Caco-2 (cell line): ENCODE data around the gene RRAS. TPM values are rescaled to one million over a fixed set of nuclear protein-coding genes. Genes with fewer than 3 reads are reported as not detected.
A peak's percentile ranks its signal among the peaks of the same experiment; 100 is the strongest.

Experiments used
- BruUV-seq: library from RNA; stranded (reverse); fragments of 400-500 nt; replicated peaks from 2 replicates; lab custom pipeline; 2021; lab: Mats Ljungman, UMichigan
- CTCF ChIA-PET: fragments of 300-600 bp; sonication (Branson Sonifier 250); formaldehyde crosslinking; loops from one replicate; lab custom pipeline; 2022; ENCODE audit warnings: antibody characterized with exemption; lab: Charles Lee
- POLR2A ChIA-PET: fragments of 300-600 bp; sonication (Branson Sonifier 250); formaldehyde crosslinking; loops from one replicate; lab custom pipeline; 2022; ENCODE audit warnings: antibody characterized with exemption; lab: Charles Lee
- DNase-seq, 2 experiments: peaks; one replicate each; pipeline versions ENCODE4 v3.0.0 to v3.0.0-alpha.2; 2020 to 2022
- H3K27me3 ChIP-seq: replicated peaks from 2 replicates; pipeline ENCODE4 v1.6.0; 2011; ENCODE audit warnings: low read length; ENCODE audit not compliant: control insufficient read depth, insufficient read depth
- H3K36me3 ChIP-seq: 2 replicates; pipeline ENCODE4 v1.5.1; 2011; ENCODE audit warnings: low read length; ENCODE audit not compliant: control insufficient read depth, insufficient read depth
- H3K4me1 ChIP-seq: fragments of 250-450 bp; sonication (Bioruptor Pico); 2 replicates; pipeline ENCODE4 v1.5.1; 2020; ENCODE audit warnings: mild to moderate bottlenecking
- H3K4me3 ChIP-seq: 2 replicates; pipeline ENCODE4 v1.5.1; 2011; ENCODE audit warnings: low read depth, mild to moderate bottlenecking, control low read depth, low read length
- H3K9me3 ChIP-seq: fragments of 250-450 bp; sonication (Bioruptor Pico); 2 replicates; pipeline ENCODE4 v1.5.1; 2020; ENCODE audit warnings: mild to moderate bottlenecking, moderate library complexity
- H3K27ac Mint-ChIP-seq: one replicate; pipeline ENCODE4 v1.8.0; 2022; ENCODE audit warnings: mixed read lengths; ENCODE audit not compliant: unreplicated experiment
- H3K27me3 Mint-ChIP-seq: one replicate; pipeline ENCODE4 v1.8.0; 2022; ENCODE audit warnings: mixed read lengths; ENCODE audit not compliant: insufficient read depth, unreplicated experiment
- H3K36me3 Mint-ChIP-seq: one replicate; pipeline ENCODE4 v1.8.0; 2022; ENCODE audit warnings: mild to moderate bottlenecking, mixed read lengths; ENCODE audit not compliant: insufficient read depth, unreplicated experiment
- H3K4me1 Mint-ChIP-seq: one replicate; pipeline ENCODE4 v1.8.0; 2022; ENCODE audit warnings: low read depth, mixed read lengths; ENCODE audit not compliant: unreplicated experiment
- H3K4me3 Mint-ChIP-seq: one replicate; pipeline ENCODE4 v1.8.0; 2022; ENCODE audit warnings: mild to moderate bottlenecking, moderate library complexity, mixed read lengths; ENCODE audit not compliant: unreplicated experiment
- H3K9me3 Mint-ChIP-seq: one replicate; pipeline ENCODE4 v1.8.0; 2022; ENCODE audit warnings: mixed read lengths; ENCODE audit not compliant: unreplicated experiment
- CTCF ChIP-seq, 2 experiments: fragments of 200-600 bp in 1 of 2; IDR thresholded peaks; 1 replicate in 1 of 2; 2 replicates in 1 of 2; pipeline versions ENCODE4 v1.5.1 to v1.8.0; 2011 to 2022; ENCODE audit warnings: antibody characterized with exemption in 1 of 2, control low read depth in 1 of 2, inconsistent platforms in 1 of 2, low read depth in 1 of 2, low read length in 1 of 2, mild to moderate bottlenecking in 1 of 2, moderate library complexity in 1 of 2; ENCODE audit not compliant: insufficient read depth in 1 of 2, severe bottlenecking in 1 of 2, unreplicated experiment in 1 of 2
- intact Hi-C: fragments of 100-400 bp; cut with micrococcal nuclease; formaldehyde crosslinking; loops from one replicate; pipeline ENCODE4 v1.10.0; 2022; ENCODE audit not compliant: unreplicated experiment
- total RNA-seq: library from RNA; stranded (reverse); gene quantifications from 2 replicates; pipeline ENCODE4 v1.2.3, GENCODE V29; 2022

The RRAS gene
- total RNA-seq, 1 experiment from 2014 or later: 10.6 TPM

GRCh38 chr19:49681830-49682229 is 41.9 kb upstream of the RRAS start:
- H3K9me3 ChIP-seq: no peaks in the 10 kb centered on the region
- peaks cover 3% of the 10 kb centered on the region for H3K36me3 ChIP-seq
- peaks cover 10% of the 10 kb centered on the region for H3K4me1 ChIP-seq
- H3K27me3 ChIP-seq: no peaks in the 10 kb centered on the region
- Mint-ChIP-seq H3K27ac (no peak overlapping the region), H3K4me3 (no peak overlapping the region), H3K9me3 (no peaks in the 10 kb centered on the region), H3K36me3 (peaks cover 87% of the 10 kb centered on the region), H3K4me1 (peaks cover 15% of the 10 kb centered on the region), H3K27me3 (no peaks in the 10 kb centered on the region)
- CTCF ChIA-PET: no interaction called here
- no TSS peak for BruUV-seq
- DNase-seq: no peak
- intact Hi-C loops: no loop called here
- no peak for TF ChIP-seq CTCF (IDR thresholded peaks at IDR 0.05; ENCODE audit: insufficient read depth in 1 of 2, low read depth in 1 of 2, low read length in 1 of 2, severe bottlenecking in 1 of 2, unreplicated experiment in 1 of 2)
- no peak overlapping the region for H3K4me3 ChIP-seq
- POLR2A ChIA-PET: no interaction called here

GRCh38 chr19:49680421-49681351 is 40.7 kb upstream of the RRAS start:
- H3K9me3 Mint-ChIP-seq: no peaks in the 10 kb centered on the region
- no peaks in the 10 kb centered on the region for H3K27me3 ChIP-seq
- ChIA-PET CTCF (interaction anchor here (0.5 to 1.0 kb wide), 9 partner anchors 17 to 296 kb away, joined by 3 to 6 read pairs (median 3); partner anchors contain the start of genes AP2A1 and RRAS), POLR2A (interaction anchor here (0.9 kb wide), 1 partner anchor 41 kb away, joined by 4 read pairs; the partner anchor contains the start of gene RRAS)
- H3K4me3 ChIP-seq: no peak overlapping the region
- peaks cover 90% of the 10 kb centered on the region for H3K36me3 Mint-ChIP-seq
- BruUV-seq: no TSS peak
- H3K9me3 ChIP-seq: no peaks in the 10 kb centered on the region
- intact Hi-C loops: loop anchor here (1.0 kb wide), 1 partner anchor 174 kb away; no protein-coding TSS in a partner anchor
- H3K4me1 Mint-ChIP-seq: peaks cover 13% of the 10 kb centered on the region
- H3K4me3 Mint-ChIP-seq: no peak overlapping the region
- H3K27ac Mint-ChIP-seq: peak overlapping the region; percentile 52
- H3K4me1 ChIP-seq: peaks cover 15% of the 10 kb centered on the region
- peak; percentile 98 for TF ChIP-seq CTCF (IDR thresholded peaks at IDR 0.05; ENCODE audit: insufficient read depth in 1 of 2, low read depth in 1 of 2, low read length in 1 of 2, severe bottlenecking in 1 of 2, unreplicated experiment in 1 of 2)
- DNase-seq: peak; percentile 86 to 95
- no peaks in the 10 kb centered on the region for H3K27me3 Mint-ChIP-seq
- peaks cover 2% of the 10 kb centered on the region; the same call in 1 of the 2 replicates for H3K36me3 ChIP-seq

GRCh38 chr19:49679771-49680413 is 39.9 kb upstream of the RRAS start:
- H3K27me3 Mint-ChIP-seq: no peaks in the 10 kb centered on the region
- peaks cover 82% of the 10 kb centered on the region for H3K36me3 Mint-ChIP-seq
- H3K4me1 ChIP-seq: peaks cover 15% of the 10 kb centered on the region
- H3K9me3 Mint-ChIP-seq: no peaks in the 10 kb centered on the region
- intact Hi-C loops: loop anchor here (1.0 to 5.0 kb wide), 4 partner anchors 67 to 187 kb away; partner anchors contain the start of genes AP2A1 and PNKP
- H3K27me3 ChIP-seq: no peaks in the 10 kb centered on the region
- H3K4me3 ChIP-seq: no peak overlapping the region
- CTCF ChIA-PET: interaction anchor here (0.6 to 1.3 kb wide), 4 partner anchors 40 to 297 kb away, joined by 3 to 4 read pairs (median 3); partner anchors contain the start of gene RRAS
- H3K27ac Mint-ChIP-seq: peak overlapping the region; percentile 52
- H3K4me3 Mint-ChIP-seq: peak overlapping the region; percentile 78
- H3K9me3 ChIP-seq: no peaks in the 10 kb centered on the region
- BruUV-seq: no TSS peak
- TF ChIP-seq CTCF (IDR thresholded peaks at IDR 0.05; ENCODE audit: insufficient read depth in 1 of 2, low read depth in 1 of 2, low read length in 1 of 2, severe bottlenecking in 1 of 2, unreplicated experiment in 1 of 2): no peak
- H3K36me3 ChIP-seq: peaks cover 2% of the 10 kb centered on the region; the same call in 1 of the 2 replicates
- peaks cover 9% of the 10 kb centered on the region for H3K4me1 Mint-ChIP-seq
- POLR2A ChIA-PET: interaction anchor here (0.7 kb wide), 1 partner anchor 137 kb away, joined by 13 read pairs; no protein-coding TSS in a partner anchor
- DNase-seq: no peak
